Gastroesophageal sphincter (tissue), 4 donors: ENCODE data around the gene KMT2D. TPM values are rescaled to one million over a fixed set of nuclear protein-coding genes. Genes with fewer than 3 reads are reported as not detected.

Experiments
- ATAC-seq: fragments of 150-250 bp; one replicate; pipeline ENCODE4 v1.9.1; 2016; ENCODE audit warnings: mild to moderate bottlenecking, moderate library complexity
- H3K27ac ChIP-seq, 4 donors: fragments of 200-600 bp; sonication (generic) in 3 of 4; 1 replicate in 3 of 4; 2 replicates in 1 of 4; pipeline ENCODE4 v1.5.1; 2016 to 2019
- H3K27me3 ChIP-seq: fragments of 200-600 bp; sonication (generic); one replicate; pipeline ENCODE4 v1.5.1; 2019
- H3K36me3 ChIP-seq, 2 donors: fragments of 200-600 bp; sonication (generic); one replicate each; pipeline ENCODE4 v1.5.1; 2019; ENCODE audit warnings: control low read depth in 1 of 2
- H3K4me1 ChIP-seq, 3 donors: fragments of 200-600 bp; sonication (generic); 1 replicate in 2 of 3; 2 replicates in 1 of 3; pipeline ENCODE4 v1.5.1; 2016 to 2019; ENCODE audit warnings: control low read depth in 2 of 3
- H3K4me3 ChIP-seq, 2 donors: fragments of 200-600 bp; sonication (generic); one replicate each; pipeline ENCODE4 v1.5.1; 2019; ENCODE audit warnings: mild to moderate bottlenecking in 1 of 2, moderate library complexity in 1 of 2
- H3K9me3 ChIP-seq, 3 donors: fragments of 200-600 bp; sonication (generic); one replicate each; pipeline ENCODE4 v1.5.1; 2017 to 2019; ENCODE audit warnings: control low read depth in 2 of 3
- EP300 ChIP-seq: sonication (generic); formaldehyde crosslinking; IDR thresholded peaks from one replicate; pipeline ENCODE4 v1.6.1; 2017; ENCODE audit warnings: antibody characterized with exemption, mild to moderate bottlenecking
- POLR2A ChIP-seq, 2 donors: fragments of 450-650 bp; IDR thresholded peaks; one replicate each; pipeline ENCODE4 v1.6.1; 2017; ENCODE audit warnings: antibody characterized with exemption in 2 of 2, mild to moderate bottlenecking in 2 of 2, moderate library complexity in 1 of 2
- POLR2AphosphoS5 ChIP-seq: sonication (generic); formaldehyde crosslinking; IDR thresholded peaks from one replicate; pipeline ENCODE4 v1.6.1; 2017; ENCODE audit warnings: antibody characterized with exemption
- WGBS, 2 donors: methylation state at CpG; one replicate each; pipeline ENCODE4 v1.1.5; 2018; ENCODE audit warnings: low coverage in 1 of 2; 5-methylcytosine and 5-hydroxymethylcytosine counted together
- total RNA-seq, 4 donors: library from RNA; depleted of rRNA; stranded (reverse); fragments of >200 nt; gene quantifications; one replicate each; pipeline ENCODE4 v1.1.0, GENCODE V29; 2016
- TF ChIP-seq, protein P1 (sequence below), 4 experiments: fragments of 200-600 bp in 2 of 4; fragments of 450-650 bp in 2 of 4; sonication (generic) in 1 of 4; IDR thresholded peaks; one replicate each; pipeline ENCODE4 v1.5.1; 2017 to 2019; ENCODE audit warnings: antibody characterized with exemption in 4 of 4, mild to moderate bottlenecking in 2 of 4, moderate library complexity in 2 of 4

Gene KMT2D
- total RNA-seq, 4 donors from 2014 or later, result 23.6 to 75.0 (median 53.8) TPM

DNA sequence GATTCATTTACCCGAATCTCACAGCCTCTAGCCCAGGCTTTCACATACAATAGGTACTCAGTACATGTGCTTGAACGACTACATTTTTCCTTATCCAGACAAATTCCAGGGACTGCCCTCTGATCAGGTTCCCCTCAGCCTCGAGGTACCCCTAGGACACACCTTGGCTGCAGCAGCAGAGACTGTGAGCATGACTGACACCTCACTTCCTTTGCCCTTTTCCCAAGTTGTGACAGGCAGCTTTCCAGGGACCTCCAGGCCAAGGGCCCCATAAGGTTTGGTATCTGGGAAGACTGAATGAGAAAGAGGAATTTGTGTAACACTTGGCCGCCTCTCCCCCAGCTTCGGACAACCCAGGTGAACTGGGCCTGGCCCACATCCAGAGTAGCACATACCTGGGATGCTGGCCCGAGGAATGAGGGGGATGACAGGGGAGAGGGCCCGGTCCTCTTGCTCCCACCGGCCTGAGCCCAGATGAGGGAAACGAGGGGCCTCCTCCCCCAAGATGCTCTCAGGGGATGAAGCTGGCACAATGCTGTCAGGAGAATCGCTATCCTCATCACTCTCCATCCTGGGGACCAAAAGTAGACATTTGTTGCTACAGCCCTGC lies 31.8 kb downstream of the KMT2D start:
- no peaks in the 10 kb centered on the region for H3K27me3 ChIP-seq
- peaks cover 0 to 15% (median 0%) of the 10 kb centered on the region in 3 donors for H3K4me1 ChIP-seq
- peaks cover 0 to 94% of the 10 kb centered on the region in 2 donors for H3K36me3 ChIP-seq
- H3K9me3 ChIP-seq, result no peaks in the 10 kb centered on the region
- H3K27ac ChIP-seq, result no peak overlapping the region
- WGBS, 2 donors, result 80 to 86% methylated on average over 2 to 7 of the region's 10 CpGs
- ATAC-seq, result no peak
- H3K4me3 ChIP-seq, result no peak overlapping the region
- TF ChIP-seq POLR2A (IDR thresholded peaks at IDR 0.05) (no peak), POLR2AphosphoS5 (no peak), EP300 (no peak)
- TF ChIP-seq, protein P1, sequence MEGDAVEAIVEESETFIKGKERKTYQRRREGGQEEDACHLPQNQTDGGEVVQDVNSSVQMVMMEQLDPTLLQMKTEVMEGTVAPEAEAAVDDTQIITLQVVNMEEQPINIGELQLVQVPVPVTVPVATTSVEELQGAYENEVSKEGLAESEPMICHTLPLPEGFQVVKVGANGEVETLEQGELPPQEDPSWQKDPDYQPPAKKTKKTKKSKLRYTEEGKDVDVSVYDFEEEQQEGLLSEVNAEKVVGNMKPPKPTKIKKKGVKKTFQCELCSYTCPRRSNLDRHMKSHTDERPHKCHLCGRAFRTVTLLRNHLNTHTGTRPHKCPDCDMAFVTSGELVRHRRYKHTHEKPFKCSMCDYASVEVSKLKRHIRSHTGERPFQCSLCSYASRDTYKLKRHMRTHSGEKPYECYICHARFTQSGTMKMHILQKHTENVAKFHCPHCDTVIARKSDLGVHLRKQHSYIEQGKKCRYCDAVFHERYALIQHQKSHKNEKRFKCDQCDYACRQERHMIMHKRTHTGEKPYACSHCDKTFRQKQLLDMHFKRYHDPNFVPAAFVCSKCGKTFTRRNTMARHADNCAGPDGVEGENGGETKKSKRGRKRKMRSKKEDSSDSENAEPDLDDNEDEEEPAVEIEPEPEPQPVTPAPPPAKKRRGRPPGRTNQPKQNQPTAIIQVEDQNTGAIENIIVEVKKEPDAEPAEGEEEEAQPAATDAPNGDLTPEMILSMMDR (IDR thresholded peaks at IDR 0.05), result no peak

DNA sequence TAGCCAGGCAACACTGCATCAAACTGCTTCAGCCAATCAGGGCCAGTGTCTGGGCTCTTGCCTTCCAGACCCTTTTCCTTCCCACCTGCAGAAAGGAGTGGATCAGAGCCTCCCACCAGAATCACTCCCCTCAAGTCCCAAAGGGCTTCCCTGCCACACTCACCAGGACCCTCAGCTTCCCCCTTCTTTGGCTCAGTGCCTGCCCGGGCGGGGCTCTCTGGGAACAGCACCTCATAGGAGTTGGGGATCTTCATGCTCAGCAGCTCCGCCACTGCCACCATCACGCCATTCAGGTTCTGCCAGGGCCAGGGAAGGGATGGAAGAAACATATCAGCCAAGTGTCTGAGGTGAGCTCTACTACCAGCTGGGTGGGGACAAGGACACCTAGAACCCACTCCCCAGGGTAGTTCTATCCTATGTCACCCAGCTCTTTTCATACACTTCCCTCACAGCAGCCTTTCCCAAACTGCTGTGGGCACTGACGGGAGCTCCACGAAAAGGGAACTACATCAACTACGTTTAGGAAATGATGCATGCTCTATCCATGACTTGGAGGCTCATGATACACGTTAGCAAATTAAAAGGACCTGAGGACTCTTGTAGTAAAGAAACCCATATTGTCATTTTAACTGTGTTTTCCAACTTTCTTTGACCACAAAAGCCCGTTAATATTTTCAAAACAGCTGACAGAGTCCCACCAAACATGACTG lies 32.6 kb downstream of the KMT2D start:
- H3K4me1 ChIP-seq, result peaks cover 0 to 7% (median 0%) of the 10 kb centered on the region in 3 donors
- WGBS, 2 donors, result 77 to 82% methylated on average over 5 to 7 of the region's 9 CpGs
- H3K4me3 ChIP-seq, result no peak overlapping the region
- H3K36me3 ChIP-seq, result peaks cover 0 to 94% of the 10 kb centered on the region in 2 donors
- no peaks in the 10 kb centered on the region for H3K9me3 ChIP-seq
- no peak for ATAC-seq
- H3K27ac ChIP-seq, result no peak overlapping the region
- no peaks in the 10 kb centered on the region for H3K27me3 ChIP-seq
- TF ChIP-seq POLR2AphosphoS5, result no peak

DNA sequence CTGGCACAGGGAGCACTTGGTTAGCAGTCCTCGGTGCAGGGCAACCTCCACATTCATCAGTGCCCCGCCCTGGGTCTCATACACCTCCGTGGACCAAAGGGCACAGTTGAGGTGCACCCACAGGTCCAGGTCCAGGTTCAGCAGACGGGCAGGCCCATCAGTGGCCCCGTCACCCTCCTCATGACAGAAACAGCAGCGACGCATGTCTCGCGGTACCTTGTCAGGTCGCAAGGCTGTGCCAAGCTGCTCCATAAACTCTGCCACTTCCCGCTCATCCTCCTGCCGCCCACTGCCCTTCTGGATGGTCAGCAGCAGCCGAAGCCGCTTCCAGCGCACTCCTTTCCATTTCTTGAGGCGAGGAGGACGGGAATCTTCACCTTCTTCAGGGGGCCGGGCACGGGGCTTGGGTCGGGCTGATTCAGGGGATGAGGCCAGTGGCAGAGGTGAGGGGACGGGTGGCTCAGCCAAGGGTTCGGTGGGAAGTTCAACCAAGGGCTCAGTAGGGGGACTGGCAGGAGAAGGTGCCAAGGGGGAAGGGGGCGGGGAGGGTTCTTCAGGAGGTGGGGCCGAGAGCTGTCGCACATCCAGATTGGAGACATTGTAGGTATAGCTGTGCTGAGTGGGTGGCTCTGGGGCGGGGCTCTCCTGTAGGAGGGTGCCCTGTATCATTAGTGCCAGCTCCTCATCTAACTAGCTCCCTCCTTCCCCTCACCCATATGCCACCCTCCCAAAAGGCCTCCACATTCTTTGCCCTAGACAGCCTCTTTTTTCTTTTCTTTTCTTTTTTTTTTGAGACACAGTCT lies 33.7 kb downstream of the KMT2D start:
- Histone ChIP-seq H3K9me3 (no peaks in the 10 kb centered on the region), H3K27ac (no peak overlapping the region), H3K36me3 (peaks cover 0 to 94% of the 10 kb centered on the region in 2 donors), H3K4me3 (no peak overlapping the region), H3K27me3 (no peaks in the 10 kb centered on the region), H3K4me1 (no peaks in the 10 kb centered on the region)
- 95 to 100% methylated on average over 3 to 15 of the region's 26 CpGs for WGBS, 2 donors
- no peak for ATAC-seq
- TF ChIP-seq POLR2A (IDR thresholded peaks at IDR 0.05) (no peak), POLR2AphosphoS5 (no peak), EP300 (no peak)
- TF ChIP-seq, protein P1 (IDR thresholded peaks at IDR 0.05), result no peak

DNA sequence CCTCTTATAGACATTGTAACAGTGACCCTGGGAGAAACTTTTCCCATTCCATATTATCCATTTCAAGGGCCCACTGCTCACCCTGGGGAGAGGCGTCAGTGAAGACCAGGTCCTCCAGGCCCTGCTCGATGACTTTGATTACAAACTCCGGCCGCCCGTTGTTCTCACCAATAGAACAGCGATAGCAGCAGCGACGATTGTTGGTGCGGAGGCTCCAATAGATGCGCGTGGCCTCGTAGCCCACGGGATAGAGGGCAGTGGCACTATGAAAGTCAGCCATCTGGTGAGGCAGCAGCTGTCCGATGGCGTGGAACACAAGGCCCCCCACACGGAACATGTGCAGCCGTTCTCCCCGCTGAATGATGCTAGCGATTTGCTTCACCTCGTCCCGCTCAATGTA lies 34.5 kb downstream of the KMT2D start:
- Histone ChIP-seq H3K4me3 (no peak overlapping the region), H3K9me3 (no peaks in the 10 kb centered on the region), H3K27me3 (no peaks in the 10 kb centered on the region), H3K36me3 (peaks cover 0 to 94% of the 10 kb centered on the region in 2 donors), H3K27ac (no peak overlapping the region), H3K4me1 (no peaks in the 10 kb centered on the region)
- 88 to 97% methylated on average over 6 to 11 of the region's 21 CpGs for WGBS, 2 donors
- no peak for ATAC-seq
- TF ChIP-seq EP300 (no peak), POLR2AphosphoS5 (no peak), POLR2A (IDR thresholded peaks at IDR 0.05) (no peak)
- TF ChIP-seq, protein P1 (IDR thresholded peaks at IDR 0.05), result no peak

DNA sequence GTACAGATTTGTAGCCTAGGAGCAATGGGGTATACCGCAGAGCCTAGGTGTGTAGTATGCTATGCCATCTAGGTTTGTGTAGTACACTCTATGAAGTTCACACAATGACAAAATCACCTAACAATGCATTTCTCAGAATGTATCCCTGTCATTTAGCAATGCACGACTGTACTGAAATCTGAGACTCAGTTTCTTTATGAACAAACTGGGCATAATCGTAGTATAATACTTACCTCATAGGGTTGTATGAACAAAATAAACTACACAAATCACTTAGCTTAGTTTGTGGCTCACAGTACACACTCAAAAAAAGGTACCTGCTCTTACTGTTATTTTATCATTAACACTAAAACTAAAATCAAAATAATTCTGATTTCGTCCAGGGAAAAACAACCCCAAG lies 35.1 kb downstream of the KMT2D start:
- peaks cover 0 to 94% of the 10 kb centered on the region in 2 donors for H3K36me3 ChIP-seq
- H3K4me3 ChIP-seq, result no peak overlapping the region
- ATAC-seq, result no peak
- no peaks in the 10 kb centered on the region for H3K27me3 ChIP-seq
- 81 to 95% methylated on average over 4 of the region's 4 CpGs for WGBS, 2 donors
- no peak overlapping the region for H3K27ac ChIP-seq
- no peaks in the 10 kb centered on the region for H3K9me3 ChIP-seq
- TF ChIP-seq, protein P1 (IDR thresholded peaks at IDR 0.05), result no peak
- TF ChIP-seq POLR2A (IDR thresholded peaks at IDR 0.05), result no peak
- no peak for TF ChIP-seq POLR2AphosphoS5
- TF ChIP-seq EP300, result no peak
- H3K4me1 ChIP-seq, result no peaks in the 10 kb centered on the region
